Measurements from ENCODE around the gene VWF.
"Not testable (repeated sequence)": the region's sequence is repeated elsewhere in the genome, so short reads cannot be mapped to it uniquely, and the experiment has no call there.

The VWF gene

GRCh38 chr12:6124411-6125309, at the start of gene VWF:
VWF (minus strand) TSS chr12:6124670; CDS start chr12:6123196, 1,474 bp downstream.
- no peak for DNase-seq (ENCODE audit: low spot score)

DNA sequence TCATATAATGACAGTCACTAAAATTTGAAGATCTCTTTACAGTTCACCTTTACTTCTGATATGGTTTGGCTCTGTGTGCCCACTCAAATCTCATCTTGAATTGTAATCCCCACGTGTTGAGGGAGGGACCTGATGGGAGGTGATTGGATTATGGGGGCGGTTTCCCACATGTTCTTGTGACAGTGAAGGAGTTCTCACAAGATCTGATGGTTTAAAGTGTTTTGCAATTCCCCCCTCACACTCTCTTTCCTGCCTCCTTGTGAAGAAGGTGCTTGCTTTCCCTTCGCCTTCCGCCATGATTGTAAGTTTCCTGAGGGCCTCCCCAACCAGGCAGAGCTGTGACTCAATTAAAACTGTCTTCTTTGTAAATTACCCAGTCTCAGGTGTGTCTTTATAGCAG, 48.4 kb upstream of the VWF start:
- DNase-seq (ENCODE audit: low spot score), result no peak

DNA sequence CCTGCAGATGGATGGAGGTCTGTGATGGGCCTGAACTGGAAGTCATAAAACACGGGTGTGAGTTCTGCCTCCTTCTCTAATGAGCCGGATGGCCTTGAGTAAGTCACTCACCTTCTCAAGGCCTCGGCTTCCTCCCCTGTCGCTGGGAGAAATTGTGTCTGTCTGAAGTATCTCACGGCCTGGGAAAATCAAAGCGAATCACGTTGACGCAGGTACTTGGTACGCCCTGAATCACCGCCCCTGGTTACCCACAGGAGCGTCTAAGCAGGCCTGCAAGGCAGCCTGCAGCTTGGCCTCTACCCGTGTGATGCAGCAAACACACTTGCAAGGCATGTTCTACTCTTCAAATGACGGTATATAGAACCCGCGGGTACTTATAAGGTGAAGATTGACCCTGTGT, 47.6 kb upstream of the VWF start:
- no peak for DNase-seq (ENCODE audit: low spot score)

GRCh38 chr12:6171409-6172015, 47.0 kb upstream of the VWF start:
- no peak for DNase-seq (ENCODE audit: low spot score)

- DNase-seq (ENCODE audit: low spot score), result peak; percentile 81
Measured at GRCh38 chr12:6167327-6168280, 43.1 kb upstream of the VWF start.

- DNase-seq (ENCODE audit: low spot score), result no peak
Measured at GRCh38 chr12:6166808-6167207, 42.3 kb upstream of the VWF start.

DNA sequence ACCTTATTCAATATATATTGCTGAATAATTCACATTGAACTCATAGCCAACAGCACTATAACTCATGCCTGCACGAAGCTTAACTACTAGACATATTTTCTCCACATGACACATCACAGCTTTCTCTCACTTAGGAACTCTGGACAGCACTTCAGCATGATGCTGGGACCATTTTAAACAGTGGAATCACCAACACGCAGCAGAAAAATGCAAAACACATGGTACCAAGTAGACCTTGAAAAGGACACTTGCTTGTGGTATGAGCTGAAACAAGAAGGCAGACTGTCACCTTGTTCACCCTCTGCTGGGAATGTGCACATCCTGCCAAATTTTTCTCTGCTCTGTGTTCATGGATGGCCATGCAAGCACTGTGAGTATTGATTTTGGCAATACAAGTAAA, 40.9 kb upstream of the VWF start:
- no peak for DNase-seq (ENCODE audit: low spot score)

- no peak for DNase-seq (ENCODE audit: low spot score)
Measured at GRCh38 chr12:6163416-6164060, 39.1 kb upstream of the VWF start.

- no peak for DNase-seq (ENCODE audit: low spot score)
Measured at GRCh38 chr12:6161124-6161882, 36.8 kb upstream of the VWF start.

GRCh38 chr12:6160049-6160649, 35.7 kb upstream of the VWF start:
- not testable (repeated sequence) for DNase-seq (ENCODE audit: low spot score)

GRCh38 chr12:6159166-6160011, 34.9 kb upstream of the VWF start:
- DNase-seq (ENCODE audit: low spot score), result not testable (repeated sequence)

GRCh38 chr12:6158749-6159148, 34.3 kb upstream of the VWF start:
- no peak for DNase-seq (ENCODE audit: low spot score)

- DNase-seq (ENCODE audit: low spot score), result no peak
Measured at GRCh38 chr12:6158255-6158654, 33.8 kb upstream of the VWF start.

DNA sequence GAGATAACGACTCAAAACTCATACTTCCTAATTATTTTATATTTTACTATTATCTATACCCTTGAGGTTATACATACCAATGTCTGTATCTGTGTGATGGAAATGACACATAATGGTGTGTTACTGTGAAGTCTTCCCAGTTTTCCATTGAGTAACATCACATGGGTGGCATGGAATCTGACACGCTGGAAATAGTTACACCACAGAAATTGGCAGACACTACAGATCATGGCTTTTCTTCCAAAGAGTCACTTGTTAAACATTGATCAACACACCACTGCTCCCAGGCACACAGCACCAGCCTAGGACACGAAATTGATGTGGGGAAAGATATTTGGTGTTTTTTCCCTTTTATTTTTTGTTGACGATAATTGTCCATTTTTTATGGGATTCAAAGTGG, 33.0 kb upstream of the VWF start:
- no peak for DNase-seq (ENCODE audit: low spot score)

GRCh38 chr12:6154730-6155459, 30.4 kb upstream of the VWF start:
- DNase-seq (ENCODE audit: low spot score), result no peak

DNA sequence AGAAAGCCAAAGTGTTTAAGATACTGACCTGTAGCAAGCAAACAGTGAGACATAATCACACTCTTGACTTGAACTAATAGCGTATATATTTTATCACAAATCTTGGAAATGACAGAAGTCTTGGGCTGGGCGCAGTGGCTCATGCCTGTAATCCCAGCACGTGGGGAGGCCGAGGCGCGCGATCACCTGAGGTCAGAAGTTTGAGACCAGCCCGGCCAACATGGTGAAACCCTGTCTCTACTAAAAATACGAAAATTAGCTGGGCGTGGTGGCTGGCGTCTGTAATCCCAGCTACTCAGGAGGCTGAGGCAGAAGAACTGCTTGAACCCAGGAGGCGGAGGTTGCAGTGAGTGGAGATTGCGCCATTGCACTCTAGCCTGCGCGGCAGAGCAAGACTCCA, 24.3 kb upstream of the VWF start:
- not testable (repeated sequence) for DNase-seq (ENCODE audit: low spot score)

DNA sequence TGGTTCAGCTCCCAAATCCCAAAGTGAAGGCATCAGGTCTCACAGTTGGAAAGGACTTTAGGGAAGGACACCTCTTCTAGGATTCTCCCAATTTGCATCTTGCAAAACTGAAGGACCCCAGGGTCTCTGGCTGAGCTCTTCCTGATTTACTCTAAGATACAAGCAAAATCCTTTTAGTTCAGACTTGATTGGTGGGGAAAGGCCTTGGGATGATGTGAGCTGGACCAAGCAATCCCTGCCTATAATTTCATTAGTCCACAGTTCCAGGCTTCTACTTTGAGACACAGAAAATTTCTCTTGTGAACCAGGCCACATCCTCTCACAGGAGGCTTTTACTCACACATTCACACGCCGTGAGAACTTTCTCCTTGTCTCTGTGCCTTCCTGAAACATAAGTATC, 23.6 kb upstream of the VWF start:
- DNase-seq (ENCODE audit: low spot score), result no peak

GRCh38 chr12:6146951-6147350, 22.5 kb upstream of the VWF start:
- no peak for DNase-seq (ENCODE audit: low spot score)

DNA sequence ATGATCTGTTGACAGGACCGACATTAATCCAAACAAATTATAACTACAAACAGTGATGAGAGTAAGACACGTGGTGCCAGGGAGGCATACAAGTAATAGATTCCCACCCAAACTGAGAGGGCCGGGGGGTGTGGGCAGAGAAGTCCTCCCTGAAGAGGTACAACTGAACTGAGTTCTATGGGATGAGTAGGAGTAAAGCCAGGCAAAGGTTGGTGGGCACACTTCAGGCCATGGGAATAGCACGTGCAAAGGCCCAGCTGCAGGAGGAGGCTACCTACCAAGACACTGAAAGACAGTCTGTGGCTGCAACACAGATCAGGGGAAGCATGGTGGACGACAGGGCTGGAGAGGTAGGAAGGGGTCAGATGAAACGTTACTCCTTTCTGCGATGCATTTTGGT, 22.0 kb upstream of the VWF start:
- no peak for DNase-seq (ENCODE audit: low spot score)

All from pons (tissue), 1 donor.